AG04449 (cell line): ENCODE measurements around the gene LRRN4CL.
"Not testable (repeated sequence)": the region's sequence is repeated elsewhere in the genome, so short reads cannot be mapped to it uniquely, and the experiment has no call there.

ENCODE experiments used
- CTCF ChIA-PET: fragments of 350-600 bp; formaldehyde crosslinking; extraction: SDS; loops from one replicate; lab custom pipeline; 2021; ENCODE audit warnings: antibody characterized with exemption; lab: Yijun Ruan, JAX
- POLR2A ChIA-PET: fragments of 400-600, 350-600 bp; formaldehyde crosslinking; extraction: SDS; loops from one replicate; lab custom pipeline; 2020; ENCODE audit warnings: antibody characterized with exemption, inconsistent platforms; lab: Yijun Ruan, JAX
- DNase-seq: peaks from one replicate; pipeline ENCODE4 v3.0.0-alpha.2; 2010; ENCODE audit warnings: low read depth, low spot score
- H3K4me3 ChIP-seq: 2 replicates; pipeline ENCODE4 v1.5.1; 2011; ENCODE audit warnings: low read depth, mild to moderate bottlenecking, control low read depth, low read length
- TF ChIP-seq, protein P1 (sequence below): IDR thresholded peaks from one replicate; pipeline ENCODE4 v1.5.1; 2011; ENCODE audit warnings: mild to moderate bottlenecking, moderate library complexity, low read length, control low read depth, inconsistent platforms; ENCODE audit not compliant: insufficient read depth; ENCODE audit errors: missing control alignments

Gene LRRN4CL

DNA sequence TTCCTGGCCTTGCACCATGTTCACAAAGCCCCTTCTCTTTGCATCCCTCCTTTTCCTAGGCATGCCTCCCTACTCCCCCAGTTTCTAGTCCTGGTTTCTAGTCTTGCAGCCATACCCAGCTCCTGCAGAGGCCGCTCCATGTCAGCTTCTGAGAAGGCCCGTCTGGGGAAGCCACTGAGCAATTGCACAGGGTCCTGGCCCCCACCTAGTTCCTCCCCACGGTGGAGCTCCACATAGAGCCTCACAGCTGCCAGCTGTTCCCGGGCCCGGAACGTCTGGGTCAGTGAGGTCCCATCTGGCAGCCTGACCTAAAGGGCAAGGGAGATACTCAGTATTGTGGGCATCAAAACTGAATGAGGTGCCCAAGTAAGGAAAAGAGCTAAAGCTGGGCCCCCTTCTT, 12.6 kb downstream of the LRRN4CL start:
- no peak for DNase-seq
- H3K4me3 ChIP-seq: no peak overlapping the region
- CTCF ChIA-PET: interaction anchor here (1.5 to 4.6 kb wide), 3 partner anchors 9 to 17 kb away, joined by 4 to 31 read pairs (median 8); no protein-coding TSS in a partner anchor
- POLR2A ChIA-PET: interaction anchor here (0.9 to 4.7 kb wide), 3 partner anchors 10 to 103 kb away, joined by 3 to 44 read pairs (median 3); partner anchors contain the start of genes C11orf98, CSKMT and EEF1G
- TF ChIP-seq, protein P1, sequence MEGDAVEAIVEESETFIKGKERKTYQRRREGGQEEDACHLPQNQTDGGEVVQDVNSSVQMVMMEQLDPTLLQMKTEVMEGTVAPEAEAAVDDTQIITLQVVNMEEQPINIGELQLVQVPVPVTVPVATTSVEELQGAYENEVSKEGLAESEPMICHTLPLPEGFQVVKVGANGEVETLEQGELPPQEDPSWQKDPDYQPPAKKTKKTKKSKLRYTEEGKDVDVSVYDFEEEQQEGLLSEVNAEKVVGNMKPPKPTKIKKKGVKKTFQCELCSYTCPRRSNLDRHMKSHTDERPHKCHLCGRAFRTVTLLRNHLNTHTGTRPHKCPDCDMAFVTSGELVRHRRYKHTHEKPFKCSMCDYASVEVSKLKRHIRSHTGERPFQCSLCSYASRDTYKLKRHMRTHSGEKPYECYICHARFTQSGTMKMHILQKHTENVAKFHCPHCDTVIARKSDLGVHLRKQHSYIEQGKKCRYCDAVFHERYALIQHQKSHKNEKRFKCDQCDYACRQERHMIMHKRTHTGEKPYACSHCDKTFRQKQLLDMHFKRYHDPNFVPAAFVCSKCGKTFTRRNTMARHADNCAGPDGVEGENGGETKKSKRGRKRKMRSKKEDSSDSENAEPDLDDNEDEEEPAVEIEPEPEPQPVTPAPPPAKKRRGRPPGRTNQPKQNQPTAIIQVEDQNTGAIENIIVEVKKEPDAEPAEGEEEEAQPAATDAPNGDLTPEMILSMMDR: no peak

DNA sequence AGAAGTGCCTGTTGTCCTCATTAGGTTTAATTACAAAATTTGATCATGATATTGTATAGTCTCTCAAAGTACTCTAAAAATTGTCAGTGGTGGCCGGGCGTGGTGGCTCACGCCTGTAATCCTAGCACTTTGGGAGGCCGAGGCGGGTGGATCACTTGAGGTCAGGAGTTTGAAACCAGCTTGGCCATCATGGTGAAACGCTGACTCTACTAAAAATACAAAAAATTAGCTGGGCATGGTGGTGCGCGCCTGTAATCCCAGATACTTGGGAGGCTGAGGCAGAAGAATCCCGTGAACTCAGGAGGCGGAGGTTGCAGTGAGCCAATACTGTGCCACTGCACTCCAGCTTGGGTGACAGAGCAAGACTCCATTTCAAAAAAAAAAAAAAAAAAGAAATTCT, 13.9 kb downstream of the LRRN4CL start:
- ChIA-PET CTCF (interaction anchor here (0.7 to 4.6 kb wide), 3 partner anchors 14 to 114 kb away, joined by 3 to 31 read pairs (median 3); partner anchors contain the start of gene LRRN4CL), POLR2A (interaction anchor here (0.6 to 4.7 kb wide), 2 partner anchors 10 to 94 kb away, joined by 3 to 44 read pairs; partner anchors contain the start of genes C11orf98 and CSKMT)
- not testable (repeated sequence) for DNase-seq, H3K4me3 ChIP-seq

DNA sequence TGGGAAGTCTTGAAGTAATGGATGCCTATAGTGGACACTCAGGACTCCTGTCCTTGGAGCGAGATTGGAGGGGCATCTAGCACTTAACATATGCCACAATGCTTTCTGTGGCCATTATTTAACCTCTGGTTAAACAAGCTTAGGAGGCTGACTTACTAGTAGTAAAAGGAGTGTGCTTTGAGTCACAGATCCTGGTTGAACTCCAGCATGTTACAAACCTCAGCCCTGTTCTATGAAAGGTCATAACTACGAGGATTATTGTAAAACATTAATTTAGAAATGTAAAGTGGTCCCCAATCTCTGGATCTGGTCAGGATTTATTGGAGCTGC, 16.2 kb downstream of the LRRN4CL start:
- no peak overlapping the region for H3K4me3 ChIP-seq
- ChIA-PET POLR2A (interaction anchor here (0.8 to 4.7 kb wide), 2 partner anchors 8 to 54 kb away, joined by 4 to 44 read pairs; partner anchors contain the start of genes C11orf98, CSKMT and HNRNPUL2), CTCF (interaction anchor here (4.6 kb wide), 1 partner anchor 20 kb away, joined by 31 read pairs; no protein-coding TSS in a partner anchor)
- DNase-seq: no peak
- TF ChIP-seq, protein P1: no peak

DNA sequence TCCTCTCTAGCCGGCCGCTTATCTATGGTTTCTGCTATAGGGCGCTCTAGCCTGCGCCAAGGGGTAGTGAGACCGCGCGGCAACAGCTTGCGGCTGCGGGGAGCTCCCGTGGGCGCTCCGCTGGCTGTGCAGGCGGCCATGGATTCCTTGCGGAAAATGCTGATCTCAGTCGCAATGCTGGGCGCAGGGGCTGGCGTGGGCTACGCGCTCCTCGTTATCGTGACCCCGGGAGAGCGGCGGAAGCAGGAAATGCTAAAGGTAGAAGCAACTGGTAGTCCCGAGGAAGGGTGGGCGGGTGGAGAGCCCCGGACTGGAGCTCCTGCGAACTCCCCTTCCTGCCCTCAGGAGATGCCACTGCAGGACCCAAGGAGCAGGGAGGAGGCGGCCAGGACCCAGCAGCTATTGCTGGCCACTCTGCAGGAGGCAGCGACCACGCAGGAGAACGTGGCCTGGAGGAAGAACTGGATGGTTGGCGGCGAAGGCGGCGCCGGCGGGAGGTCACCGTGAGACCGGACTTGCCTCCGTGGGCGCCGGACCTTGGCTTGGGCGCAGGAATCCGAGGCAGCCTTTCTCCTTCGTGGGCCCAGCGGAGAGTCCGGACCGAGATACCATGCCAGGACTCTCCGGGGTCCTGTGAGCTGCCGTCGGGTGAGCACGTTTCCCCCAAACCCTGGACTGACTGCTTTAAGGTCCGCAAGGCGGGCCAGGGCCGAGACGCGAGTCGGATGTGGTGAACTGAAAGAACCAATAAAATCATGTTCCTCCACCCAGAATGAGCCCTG, 17.5 kb downstream of the LRRN4CL start, which contains the start of the genes LBHD1 and UQCC3:
Gene LBHD1 (minus strand): TSS at position 660 of the 782 bp plus-strand sequence. CDS start 2,236 bp downstream, outside the sequence.
Gene UQCC3 (plus strand): TSS at position 66 of the 782 bp plus-strand sequence. CDS start 73 bp downstream, at position 139.
- H3K4me3 ChIP-seq: peak within 1 kb of the TSS; percentile 76
- ChIA-PET POLR2A (interaction anchor here (0.6 to 2.1 kb wide), 11 partner anchors 9 to 213 kb away, joined by 3 to 15 read pairs (median 5); partner anchors contain the start of genes B3GAT3, EEF1G, INTS5 and LRRN4CL), CTCF (interaction anchor here (1.2 to 4.2 kb wide), 6 partner anchors 9 to 112 kb away, joined by 3 to 30 read pairs (median 6); partner anchors contain the start of gene LRRN4CL)
- DNase-seq: no peak
- TF ChIP-seq, protein P1: no peak

DNA sequence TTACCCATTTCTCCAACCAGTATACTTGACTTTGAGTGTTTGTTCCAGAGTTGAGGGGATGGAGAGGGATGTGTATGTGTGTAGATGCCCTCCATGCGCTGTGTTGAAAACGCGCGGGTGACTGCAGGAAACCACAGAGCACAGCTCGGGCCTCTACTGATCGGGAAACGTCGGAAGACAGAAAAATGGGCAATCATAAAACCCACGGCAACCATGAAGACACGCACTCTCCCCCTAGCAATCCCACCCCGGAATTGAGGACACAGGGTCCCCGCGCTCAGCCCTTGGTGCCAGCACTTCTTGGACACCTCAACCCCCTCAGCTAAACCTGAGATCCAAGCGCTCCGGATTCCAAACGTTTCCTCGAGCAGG, 18.1 kb downstream of the LRRN4CL start:
- DNase-seq: no peak
- POLR2A ChIA-PET: interaction anchor here (0.6 to 2.1 kb wide), 10 partner anchors 10 to 213 kb away, joined by 3 to 15 read pairs (median 5); partner anchors contain the start of genes B3GAT3, EEF1G, INTS5 and LRRN4CL
- CTCF ChIA-PET: interaction anchor here (1.2 to 4.2 kb wide), 5 partner anchors 10 to 96 kb away, joined by 3 to 30 read pairs (median 8); partner anchors contain the start of gene LRRN4CL
- peak overlapping the region; percentile 76 for H3K4me3 ChIP-seq
- TF ChIP-seq, protein P1: no peak

DNA sequence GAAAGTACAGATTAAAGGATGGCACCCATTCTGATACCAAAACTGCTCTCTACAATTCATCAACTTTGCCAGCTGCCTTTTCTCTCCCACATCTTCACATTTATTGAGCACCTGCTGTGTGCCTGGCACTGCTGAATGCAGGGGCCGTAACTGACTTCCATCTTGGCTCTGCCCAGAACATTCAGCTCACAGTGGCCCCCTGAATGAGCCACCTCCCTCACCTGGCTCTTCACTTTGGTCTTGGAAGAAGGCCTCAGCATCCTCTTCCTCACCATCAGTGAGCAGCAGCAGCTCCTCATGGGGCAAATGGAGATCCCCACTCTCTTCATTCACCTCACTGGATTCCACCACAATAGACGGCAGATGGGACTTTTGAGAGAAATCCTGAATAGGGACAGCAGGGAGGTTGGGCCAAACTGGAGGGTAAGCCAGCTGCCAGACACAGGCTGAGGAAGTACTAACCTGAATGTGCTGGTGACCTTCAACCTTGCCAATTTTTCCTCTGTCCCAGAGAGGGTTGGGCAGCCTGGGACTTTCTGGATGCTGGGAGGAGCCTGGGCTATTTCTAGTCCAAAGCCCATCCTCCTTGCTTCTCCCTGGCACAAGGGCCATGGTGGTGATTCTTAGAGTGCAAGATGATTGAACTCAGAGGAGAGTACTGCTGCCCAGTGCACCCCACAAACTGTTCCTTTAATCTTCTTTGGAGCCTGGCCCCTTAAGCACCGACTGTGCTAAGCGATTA, 19.7 kb downstream of the LRRN4CL start:
- ChIA-PET POLR2A (interaction anchor here (0.6 to 1.5 kb wide), 2 partner anchors 11 to 12 kb away, joined by 3 to 5 read pairs; no protein-coding TSS in a partner anchor), CTCF (interaction anchor here (1.3 to 6.1 kb wide), 3 partner anchors 11 to 40 kb away, joined by 3 to 30 read pairs (median 26); no protein-coding TSS in a partner anchor)
- DNase-seq: no peak
- TF ChIP-seq, protein P1: no peak
- H3K4me3 ChIP-seq: no peak overlapping the region
